HepG2 (cell line): Measurements from ENCODE around the gene CBX2. TPM values are rescaled to one million over a fixed set of nuclear protein-coding genes. Genes with fewer than 3 reads are reported as not detected.

Experiments
- ATAC-seq: fragments of 200-7000 bp; cut with Tn5 transposase; 3 replicates; pipeline ENCODE4 v1.9.1; 2020; ENCODE audit warnings: mild to moderate bottlenecking, moderate library complexity
- BruUV-seq: library from RNA; stranded (reverse); fragments of 400-500 nt; replicated peaks from 2 replicates; lab custom pipeline; 2021; lab: Mats Ljungman, UMichigan
- CTCF ChIA-PET: fragments of 300-600 bp; formaldehyde crosslinking; extraction: SDS; loops from one replicate; lab custom pipeline; 2021; ENCODE audit warnings: low total read pairs, inconsistent platforms, low intra/inter-chr PET ratio; lab: Yijun Ruan, JAX
- POLR2A ChIA-PET: fragments of 350-600 bp; sonication (Branson Sonifier 250); formaldehyde crosslinking; loops from one replicate; lab custom pipeline; 2020; ENCODE audit warnings: antibody characterized with exemption, inconsistent platforms; lab: Yijun Ruan, JAX
- DNase-seq: peaks from one replicate; pipeline ENCODE4 v3.0.0-alpha.2; 2015; ENCODE audit warnings: low spot score
- FAIRE-seq: peaks from 3 replicates; lab custom pipeline; 2011; peaks lifted over from hg19 to GRCh38; lab: Jason Lieb, UNC
- H2AFZ ChIP-seq: one replicate; pipeline ENCODE4 v1.6.1; 2011; ENCODE audit warnings: low read length, inconsistent platforms
- H3K27ac ChIP-seq: fragments of 300-600 bp; 3 replicates; pipeline ENCODE4 v1.8.0; 2011; ENCODE audit warnings: mixed run types, mild to moderate bottlenecking, mixed read lengths, low read length, inconsistent platforms; ENCODE audit not compliant: insufficient read depth; ENCODE audit errors: extremely low read length
- H3K27me3 ChIP-seq, 2 experiments: fragments of 200-600 bp in 1 of 2; 2 replicates in 1 of 2; 3 replicates in 1 of 2; pipeline versions ENCODE4 v1.6.0 to v1.8.0; 2011; ENCODE audit warnings: low read length in 2 of 2, mild to moderate bottlenecking in 2 of 2, moderate library complexity in 2 of 2, inconsistent platforms in 1 of 2; ENCODE audit not compliant: insufficient read depth in 2 of 2, control insufficient read depth in 1 of 2
- H3K36me3 ChIP-seq, 2 experiments: fragments of 200-600 bp in 1 of 2; replicated peaks in 1 of 2; 2 replicates in 1 of 2; 3 replicates in 1 of 2; pipeline versions ENCODE4 v1.5.1 to v1.8.0; 2011; ENCODE audit warnings: low read length in 2 of 2, inconsistent platforms in 1 of 2; ENCODE audit not compliant: insufficient read depth in 2 of 2, control insufficient read depth in 1 of 2
- H3K4me1 ChIP-seq: 2 replicates; pipeline ENCODE4 v1.5.1; 2012; ENCODE audit warnings: low read length, inconsistent platforms; ENCODE audit not compliant: insufficient read depth
- H3K4me2 ChIP-seq: 2 replicates; pipeline ENCODE4 v1.6.0; 2011; ENCODE audit warnings: low read depth, low read length, inconsistent platforms
- H3K4me3 ChIP-seq, 3 experiments: fragments of 200-600 bp in 1 of 3; sonication (generic), shearing (Covaris generic) in 1 of 3; replicated peaks in 1 of 3; 2 replicates each; pipeline ENCODE4 v1.5.1; 2011 to 2016; ENCODE audit warnings: low read length in 3 of 3, inconsistent platforms in 2 of 3, low read depth in 2 of 3, mild to moderate bottlenecking in 2 of 3, control low read depth in 1 of 3, mixed read lengths in 1 of 3; ENCODE audit not compliant: insufficient read depth in 1 of 3
- H3K79me2 ChIP-seq: one replicate; pipeline ENCODE4 v1.6.1; 2011; ENCODE audit warnings: low read length, inconsistent platforms; ENCODE audit not compliant: insufficient read depth
- H3K9ac ChIP-seq: 2 replicates; pipeline ENCODE4 v1.6.0; 2011; ENCODE audit warnings: mild to moderate bottlenecking, low read depth, low read length, inconsistent platforms; ENCODE audit not compliant: insufficient read depth
- H3K9me3 ChIP-seq: 2 replicates; pipeline ENCODE4 v1.5.1; 2012; ENCODE audit warnings: mild to moderate bottlenecking, low read length
- H4K20me1 ChIP-seq: 2 replicates; pipeline ENCODE4 v1.6.0; 2011; ENCODE audit warnings: inconsistent platforms, mild to moderate bottlenecking, low read length, moderate library complexity; ENCODE audit not compliant: insufficient read depth
- HNRNPLL ChIP-seq: fragments of 200-400 bp; formaldehyde crosslinking; IDR thresholded peaks from 2 replicates; pipeline ENCODE4 v1.6.1; 2017; ENCODE audit warnings: mild to moderate bottlenecking, low read depth, low read length; ENCODE audit not compliant: poor library complexity, severe bottlenecking
- RBFOX2 ChIP-seq: fragments of 200-400 bp; formaldehyde crosslinking; IDR thresholded peaks from 2 replicates; pipeline ENCODE4 v1.6.1; 2017; ENCODE audit warnings: low read depth, mild to moderate bottlenecking, low read length
- RXRB ChIP-seq: IDR thresholded peaks from 2 replicates; pipeline ENCODE4 v1.6.1; 2016; ENCODE audit warnings: borderline replicate concordance, missing genetic modification reagents, missing compliant biosample characterization
- SIN3B ChIP-seq: fragments of 150-350 bp; IDR thresholded peaks from 2 replicates; pipeline ENCODE4 v1.6.1; 2014; ENCODE audit warnings: low read length
- ZC3H13 ChIP-seq: sonication (generic); formaldehyde crosslinking; IDR thresholded peaks from 2 replicates; pipeline ENCODE4 v1.8.1; 2023; ENCODE audit warnings: mild to moderate bottlenecking, missing genetic modification reagents, moderate library complexity
- ZHX2 ChIP-seq, 2 experiments: sonication (generic) in 1 of 2; formaldehyde crosslinking in 1 of 2; IDR thresholded peaks; 2 replicates each; pipeline versions ENCODE4 v1.6.1 to v1.9.0; 2014 to 2022; ENCODE audit warnings: antibody characterized with exemption in 1 of 2, borderline replicate concordance in 1 of 2, inconsistent platforms in 1 of 2, low read depth in 1 of 2, missing genetic modification reagents in 1 of 2
- ZNF143 ChIP-seq: sonication (generic); formaldehyde crosslinking; IDR thresholded peaks from 2 replicates; pipeline ENCODE4 v1.4.0; 2020; ENCODE audit warnings: missing genetic modification reagents
- ZNF251 ChIP-seq: sonication (generic); formaldehyde crosslinking; IDR thresholded peaks from 2 replicates; pipeline ENCODE4 v1.9.0; 2021; ENCODE audit warnings: mild to moderate bottlenecking, missing genetic modification reagents
- ZNF496 ChIP-seq: sonication (generic); formaldehyde crosslinking; IDR thresholded peaks from 2 replicates; pipeline ENCODE4 v1.8.1; 2023; ENCODE audit warnings: mild to moderate bottlenecking, moderate library complexity, missing genetic modification reagents; ENCODE audit not compliant: insufficient replicate concordance
- WGBS: methylation state at CpG from one replicate; pipeline ENCODE4 v1.1.6; 2017; ENCODE audit warnings: low lambda C conversion rate; 5-methylcytosine and 5-hydroxymethylcytosine counted together
- in situ Hi-C: cut with HindIII; loops from 2 replicates; pipeline ENCODE4 v1.10.0; 2017; ENCODE audit warnings: low pct_unique_long_range_greater_than_20kb; ENCODE audit not compliant: extremely low pct_ligation_motif_present
- intact Hi-C: fragments of 100-400 bp; cut with micrococcal nuclease; formaldehyde crosslinking; loops from one replicate; pipeline ENCODE4 v1.10.0; 2022; ENCODE audit not compliant: unreplicated experiment
- polyA plus RNA-seq, 8 experiments: library from polyadenylated mRNA; depleted of rRNA in 3 of 8; stranded (reverse) in 7 of 8; unstranded in 1 of 8; fragments of >200 nt; fragmentation: Illumina TruSeq in 4 of 8; extraction: Trizol in 4 of 8; gene quantifications; 2 replicates each; pipeline versions ENCODE4 v1.2.1 to v1.2.3, GENCODE V29; 2011 to 2016; ENCODE audit warnings: low read depth in 4 of 8, missing spikeins in 1 of 8, mixed read lengths in 1 of 8; ENCODE audit not compliant: insufficient read depth in 1 of 8
- total RNA-seq, 5 experiments: library from RNA; depleted of rRNA; stranded (reverse); fragments of >200 nt; fragmentation: Illumina TruSeq; extraction: Trizol; gene quantifications; 2 replicates each; pipeline ENCODE4 v1.2.3, GENCODE V29; 2016; ENCODE audit warnings: low read depth in 1 of 5
- TF ChIP-seq, protein P1 (sequence below): sonication (generic); formaldehyde crosslinking; IDR thresholded peaks from 2 replicates; pipeline ENCODE4 v1.5.0; 2020; ENCODE audit warnings: mild to moderate bottlenecking, missing genetic modification reagents, moderate library complexity

Gene CBX2
- total and polyA plus RNA-seq, 2 of the 13 experiments (the other 11 are each of a cell fraction or from before 2014, with no cell fraction given) = 14.5 to 31.1 TPM

- TF ChIP-seq HNRNPLL (peak; percentile 23), ZNF251 (CRISPR knock-in tag) (no peak), RBFOX2 (peak; percentile 26; the same call in 1 of the 2 replicates), ZNF143 (CRISPR knock-in tag) (no peak), RXRB (CRISPR knock-in tag) (no peak), ZC3H13 (CRISPR knock-in tag) (0 out of 2 replicates have a peak, but pooled peaks have one; percentile 22)
- TF ChIP-seq, protein P1, sequence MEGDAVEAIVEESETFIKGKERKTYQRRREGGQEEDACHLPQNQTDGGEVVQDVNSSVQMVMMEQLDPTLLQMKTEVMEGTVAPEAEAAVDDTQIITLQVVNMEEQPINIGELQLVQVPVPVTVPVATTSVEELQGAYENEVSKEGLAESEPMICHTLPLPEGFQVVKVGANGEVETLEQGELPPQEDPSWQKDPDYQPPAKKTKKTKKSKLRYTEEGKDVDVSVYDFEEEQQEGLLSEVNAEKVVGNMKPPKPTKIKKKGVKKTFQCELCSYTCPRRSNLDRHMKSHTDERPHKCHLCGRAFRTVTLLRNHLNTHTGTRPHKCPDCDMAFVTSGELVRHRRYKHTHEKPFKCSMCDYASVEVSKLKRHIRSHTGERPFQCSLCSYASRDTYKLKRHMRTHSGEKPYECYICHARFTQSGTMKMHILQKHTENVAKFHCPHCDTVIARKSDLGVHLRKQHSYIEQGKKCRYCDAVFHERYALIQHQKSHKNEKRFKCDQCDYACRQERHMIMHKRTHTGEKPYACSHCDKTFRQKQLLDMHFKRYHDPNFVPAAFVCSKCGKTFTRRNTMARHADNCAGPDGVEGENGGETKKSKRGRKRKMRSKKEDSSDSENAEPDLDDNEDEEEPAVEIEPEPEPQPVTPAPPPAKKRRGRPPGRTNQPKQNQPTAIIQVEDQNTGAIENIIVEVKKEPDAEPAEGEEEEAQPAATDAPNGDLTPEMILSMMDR (CRISPR knock-in tag) = no peak
These were observed 40.7 kb upstream of the CBX2 start (continued) for GRCh38 chr17:79737046-79737921.

GRCh38 chr17:79737922-79738578, 39.9 kb upstream of the CBX2 start:
- intact Hi-C loops = no loop called here
- peaks cover 4 to 7% of the 10 kb centered on the region in 2 experiments; a peak in 3 of 5 replicates for H3K27me3 ChIP-seq
- CTCF ChIA-PET = no interaction called here
- 39% methylated on average over 12 of the region's 17 CpGs for WGBS
- no peak overlapping the region for H3K9ac ChIP-seq
- in situ Hi-C loops = no loop called here
- H3K4me1 ChIP-seq = peaks cover 62% of the 10 kb centered on the region
- ATAC-seq = peak; percentile 1; the same call in 1 of the 3 replicates
- H3K9me3 ChIP-seq = no peaks in the 10 kb centered on the region
- no peak for FAIRE-seq
- H3K27ac ChIP-seq = no peak overlapping the region
- H2AFZ ChIP-seq = no peak overlapping the region
- POLR2A ChIA-PET = interaction anchor here (1.9 kb wide), 1 partner anchor 16 kb away, joined by 7 read pairs; no protein-coding TSS in a partner anchor
- H3K4me3 ChIP-seq = peak overlapping the region in 1 of 3 experiments; percentile 63; a peak in 2 of 6 replicates
- no peaks in the 10 kb centered on the region for H3K79me2 ChIP-seq
- no TSS peak for BruUV-seq
- no peaks in the 10 kb centered on the region for H3K36me3 ChIP-seq
- no peaks in the 10 kb centered on the region for H4K20me1 ChIP-seq
- DNase-seq = no peak
- H3K4me2 ChIP-seq = peak overlapping the region; percentile 71
- TF ChIP-seq SIN3B = no peak
- TF ChIP-seq ZNF496 (CRISPR knock-in tag) = no peak
- TF ChIP-seq ZHX2 (IDR thresholded peaks at IDR 0.05; ENCODE audit: low read depth) = no peak
- no peak for TF ChIP-seq ZHX2 (CRISPR knock-in tag; IDR thresholded peaks at IDR 0.05; ENCODE audit: borderline replicate concordance)
